ES-I3 (cell line): ENCODE data around the gene FGF1.

Source experiments
- H3K36me3 ChIP-seq: 2 replicates; pipeline ENCODE4 v1.6.1; 2013; ENCODE audit warnings: mild to moderate bottlenecking, low read length, control low read depth, moderate library complexity; ENCODE audit not compliant: insufficient read depth
- H3K4me1 ChIP-seq: 2 replicates; pipeline ENCODE4 v1.6.1; 2013; ENCODE audit warnings: mild to moderate bottlenecking, control low read depth, low read length; ENCODE audit not compliant: insufficient read depth
- H3K9ac ChIP-seq: 2 replicates; pipeline ENCODE4 v1.6.1; 2013; ENCODE audit warnings: low read depth, mild to moderate bottlenecking, low read length, moderate library complexity
- H3K9me3 ChIP-seq: 2 replicates; pipeline ENCODE4 v1.6.1; 2013; ENCODE audit warnings: mild to moderate bottlenecking, low read length, moderate library complexity; ENCODE audit not compliant: control insufficient read depth, insufficient read depth

Gene FGF1

GRCh38 chr5:142703153-142703552, 17.3 kb upstream of the FGF1 start:
- no peak overlapping the region for H3K9ac ChIP-seq
- peaks cover 26% of the 10 kb centered on the region for H3K4me1 ChIP-seq
- H3K36me3 ChIP-seq: no peaks in the 10 kb centered on the region
- H3K9me3 ChIP-seq: 0 out of 2 replicates have a peak, but pooled peaks cover 3% of the 10 kb centered on the region

GRCh38 chr5:142701673-142702311, 15.9 kb upstream of the FGF1 start:
- no peak overlapping the region for H3K9ac ChIP-seq
- H3K4me1 ChIP-seq: peaks cover 35% of the 10 kb centered on the region
- H3K9me3 ChIP-seq: 0 out of 2 replicates have a peak, but pooled peaks cover 3% of the 10 kb centered on the region
- H3K36me3 ChIP-seq: no peaks in the 10 kb centered on the region

GRCh38 chr5:142700566-142700965, 14.7 kb upstream of the FGF1 start:
- Histone ChIP-seq H3K9ac (no peak overlapping the region), H3K36me3 (no peaks in the 10 kb centered on the region), H3K4me1 (peaks cover 35% of the 10 kb centered on the region), H3K9me3 (0 out of 2 replicates have a peak, but pooled peaks cover 2% of the 10 kb centered on the region)

GRCh38 chr5:142699184-142699720, 13.4 kb upstream of the FGF1 start:
- Histone ChIP-seq H3K9me3 (no peaks in the 10 kb centered on the region), H3K36me3 (no peaks in the 10 kb centered on the region), H3K9ac (no peak overlapping the region), H3K4me1 (peaks cover 35% of the 10 kb centered on the region)

- H3K9me3 ChIP-seq: no peaks in the 10 kb centered on the region
- H3K4me1 ChIP-seq: peaks cover 35% of the 10 kb centered on the region
- H3K9ac ChIP-seq: no peak overlapping the region; the same call in 1 of the 2 replicates
- no peaks in the 10 kb centered on the region for H3K36me3 ChIP-seq
These were observed 12.7 kb upstream of the FGF1 start for GRCh38 chr5:142698447-142699183.

GRCh38 chr5:142697356-142698255, 11.7 kb upstream of the FGF1 start:
- no peaks in the 10 kb centered on the region for H3K9me3 ChIP-seq
- H3K9ac ChIP-seq: no peak overlapping the region
- H3K4me1 ChIP-seq: peaks cover 30% of the 10 kb centered on the region
- no peaks in the 10 kb centered on the region for H3K36me3 ChIP-seq

GRCh38 chr5:142696379-142696778, 10.5 kb upstream of the FGF1 start:
- Histone ChIP-seq H3K4me1 (peaks cover 23% of the 10 kb centered on the region), H3K9ac (no peak overlapping the region), H3K36me3 (no peaks in the 10 kb centered on the region), H3K9me3 (no peaks in the 10 kb centered on the region)

GRCh38 chr5:142694092-142694856, 8.4 kb upstream of the FGF1 start:
- Histone ChIP-seq H3K36me3 (no peaks in the 10 kb centered on the region), H3K9me3 (no peaks in the 10 kb centered on the region), H3K9ac (no peak overlapping the region), H3K4me1 (peaks cover 18% of the 10 kb centered on the region)

GRCh38 chr5:142692321-142692894, 6.5 kb upstream of the FGF1 start:
- Histone ChIP-seq H3K4me1 (peaks cover 8% of the 10 kb centered on the region), H3K9me3 (no peaks in the 10 kb centered on the region), H3K36me3 (no peaks in the 10 kb centered on the region), H3K9ac (no peak overlapping the region)

GRCh38 chr5:142690667-142691066, 4.8 kb upstream of the FGF1 start:
- H3K9me3 ChIP-seq: no peaks in the 10 kb centered on the region
- H3K36me3 ChIP-seq: no peaks in the 10 kb centered on the region
- no peak overlapping the region for H3K9ac ChIP-seq
- peaks cover 18% of the 10 kb centered on the region for H3K4me1 ChIP-seq

- H3K9ac ChIP-seq: no peak overlapping the region
These were observed 3.2 kb upstream of the FGF1 start for GRCh38 chr5:142689081-142689480.

GRCh38 chr5:142688281-142688989, 2.5 kb upstream of the FGF1 start:
- Histone ChIP-seq H3K9ac (peak overlapping the region; percentile 7; the same call in 1 of the 2 replicates), H3K9me3 (no peaks in the 10 kb centered on the region), H3K4me1 (peaks cover 37% of the 10 kb centered on the region), H3K36me3 (no peaks in the 10 kb centered on the region)

More at GRCh38 chr5:142689081-142689480, 3.2 kb upstream of the FGF1 start:
- no peaks in the 10 kb centered on the region for H3K36me3 ChIP-seq
- H3K9me3 ChIP-seq: no peaks in the 10 kb centered on the region
- peaks cover 33% of the 10 kb centered on the region for H3K4me1 ChIP-seq

- Histone ChIP-seq H3K36me3 (no peaks in the 10 kb centered on the region), H3K9me3 (no peaks in the 10 kb centered on the region), H3K9ac (no peak overlapping the region), H3K4me1 (peaks cover 37% of the 10 kb centered on the region)
These were observed 1.1 kb upstream of the FGF1 start for GRCh38 chr5:142686968-142687367.
